Glomerular endothelial cell (primary cell): ENCODE data around the gene SIPA1L3. TPM values are rescaled to one million over a fixed set of nuclear protein-coding genes. Genes with fewer than 3 reads are reported as not detected.

Source experiments
- DNase-seq: peaks from one replicate; pipeline ENCODE4 v3.0.0-alpha.2; 2011; ENCODE audit warnings: low read depth, low spot score; ENCODE audit errors: extremely low read depth
- total RNA-seq: library from RNA; depleted of rRNA; stranded (reverse); fragments of >200 nt; gene quantifications from 2 replicates; pipeline ENCODE4 v1.2.3, GENCODE V29; 2015

The SIPA1L3 gene
- total RNA-seq, 1 donor from 2014 or later: 64.8 TPM

- DNase-seq: no peak
These were observed 186.1 kb downstream of the SIPA1L3 start for GRCh38 chr19:38093154-38093553.

GRCh38 chr19:38093587-38093986 is 186.6 kb downstream of the SIPA1L3 start:
- no peak for DNase-seq

DNA sequence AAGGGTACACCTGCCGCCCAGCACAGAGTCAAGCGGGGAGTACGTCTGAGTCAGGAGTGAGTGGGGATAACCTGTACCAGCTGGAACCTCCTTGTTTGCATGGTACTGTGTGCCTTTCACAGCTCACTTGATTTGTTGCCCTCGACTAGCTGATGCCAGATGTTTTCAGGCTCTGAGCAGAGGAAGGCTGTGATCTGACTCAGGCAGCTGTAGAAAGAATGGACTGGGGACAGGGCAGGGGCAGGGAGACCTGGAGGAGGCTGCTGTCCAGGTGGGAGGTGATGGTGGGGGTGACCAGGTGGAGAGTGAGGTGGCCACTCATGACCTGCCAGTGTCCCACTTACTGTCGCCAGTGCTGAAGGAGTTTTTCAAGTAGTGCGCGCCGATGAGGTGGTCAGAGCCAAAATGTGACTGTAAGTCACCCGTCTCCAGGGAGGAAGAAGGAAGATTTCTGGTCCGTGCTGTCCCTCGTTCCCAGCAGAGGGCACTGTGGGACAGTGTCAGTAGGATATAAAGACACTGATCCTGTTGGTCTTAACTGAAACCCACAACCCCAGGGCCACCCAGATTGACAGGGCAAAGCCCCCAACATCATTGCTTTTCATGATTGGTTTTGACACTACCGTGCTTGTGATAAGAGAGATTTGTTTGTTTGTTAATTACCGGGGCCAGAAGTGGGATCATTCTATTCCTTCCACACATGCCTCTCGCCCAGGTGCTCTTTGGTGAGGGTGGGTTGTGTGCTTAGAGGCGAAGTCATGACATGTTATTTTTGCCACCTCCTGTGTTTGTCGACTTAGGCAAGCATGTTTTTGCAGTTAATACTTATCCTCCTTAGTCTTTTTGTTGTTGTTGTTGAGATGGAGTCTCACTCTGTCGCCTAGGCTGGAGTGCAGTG is 188.7 kb downstream of the SIPA1L3 start:
- peak; percentile 25 for DNase-seq

- DNase-seq: no peak
These were observed 193.0 kb downstream of the SIPA1L3 start for GRCh38 chr19:38099966-38100365.

DNA sequence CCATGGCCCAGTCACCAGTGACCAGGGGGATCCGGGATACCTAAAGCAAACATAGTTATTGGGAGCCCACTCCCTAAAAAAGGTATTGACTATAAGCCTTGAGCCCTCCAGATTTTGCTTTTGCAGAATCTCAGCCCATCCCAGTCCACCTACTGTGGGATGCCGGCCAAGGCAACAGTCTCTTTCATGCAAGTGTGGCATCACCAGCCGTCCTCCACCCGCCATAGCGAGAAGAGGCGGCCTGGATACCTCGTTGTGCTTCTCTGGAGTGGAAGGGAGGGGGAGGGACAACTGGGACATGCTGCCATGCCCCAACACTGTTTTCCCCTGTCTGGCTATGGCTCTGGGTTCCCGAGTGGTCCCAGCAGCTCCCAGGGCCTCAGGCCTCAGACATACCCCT is 193.6 kb downstream of the SIPA1L3 start:
- DNase-seq: no peak

GRCh38 chr19:38101723-38102122 is 194.7 kb downstream of the SIPA1L3 start:
- no peak for DNase-seq

DNA sequence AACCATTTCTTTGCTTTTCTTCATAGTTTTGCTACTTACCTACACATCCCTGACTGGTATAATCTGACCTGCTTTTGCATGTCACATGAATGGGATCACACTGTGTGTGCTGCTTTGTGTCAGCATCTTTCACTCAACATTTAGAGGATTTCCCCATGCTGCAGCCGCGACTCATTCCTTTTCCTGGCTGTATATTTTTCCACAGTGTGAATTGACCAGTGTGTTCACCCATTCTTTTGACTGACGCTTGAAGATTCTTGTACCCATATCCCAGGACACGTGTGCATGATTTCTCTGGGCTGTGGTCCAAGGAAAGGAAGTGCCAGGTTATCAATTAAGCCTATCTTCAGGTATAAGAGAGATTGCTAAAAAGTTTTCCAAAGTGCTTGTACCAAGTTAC is 198.6 kb downstream of the SIPA1L3 start:
- no peak for DNase-seq

GRCh38 chr19:38107129-38107528 is 200.1 kb downstream of the SIPA1L3 start:
- no peak for DNase-seq

DNA sequence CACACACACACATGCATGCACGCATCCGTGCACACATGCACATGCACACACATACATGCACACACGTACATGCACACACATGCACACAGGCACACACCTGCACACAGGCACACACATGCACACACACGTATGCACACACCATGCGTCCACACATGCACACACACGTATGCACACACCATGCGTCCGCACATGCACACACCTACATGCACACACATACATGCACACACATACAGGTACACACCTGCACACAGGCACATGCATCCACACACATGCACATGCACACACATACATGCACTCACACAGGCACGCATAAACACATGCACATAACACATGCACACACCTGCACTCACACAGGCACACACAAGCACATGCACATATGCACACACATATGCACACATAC is 204.9 kb downstream of the SIPA1L3 start:
- no peak for DNase-seq

DNA sequence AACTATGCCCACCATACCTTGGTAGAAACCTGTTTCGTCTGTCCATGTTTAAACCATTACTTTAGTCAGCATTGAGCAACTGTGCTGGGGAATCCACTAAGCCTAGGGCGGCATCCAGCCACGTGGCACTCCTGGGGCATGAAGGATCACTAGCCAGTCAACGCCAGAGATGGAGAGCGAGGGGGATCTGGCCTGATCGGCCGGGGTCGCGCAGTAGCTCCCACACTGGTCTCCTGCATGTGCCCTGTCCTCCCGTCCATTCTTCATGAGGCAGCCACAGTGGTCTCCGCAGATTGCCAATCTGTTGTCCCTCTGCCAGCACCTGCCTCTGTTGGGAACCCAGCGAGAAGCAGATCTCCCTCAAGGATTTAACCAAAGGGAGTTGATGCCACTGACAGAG is 207.6 kb downstream of the SIPA1L3 start:
- no peak for DNase-seq

GRCh38 chr19:38115271-38115802 is 208.3 kb downstream of the SIPA1L3 start:
- no peak for DNase-seq

- DNase-seq: no peak
These were observed 211.2 kb downstream of the SIPA1L3 start for GRCh38 chr19:38118176-38118575.

DNA sequence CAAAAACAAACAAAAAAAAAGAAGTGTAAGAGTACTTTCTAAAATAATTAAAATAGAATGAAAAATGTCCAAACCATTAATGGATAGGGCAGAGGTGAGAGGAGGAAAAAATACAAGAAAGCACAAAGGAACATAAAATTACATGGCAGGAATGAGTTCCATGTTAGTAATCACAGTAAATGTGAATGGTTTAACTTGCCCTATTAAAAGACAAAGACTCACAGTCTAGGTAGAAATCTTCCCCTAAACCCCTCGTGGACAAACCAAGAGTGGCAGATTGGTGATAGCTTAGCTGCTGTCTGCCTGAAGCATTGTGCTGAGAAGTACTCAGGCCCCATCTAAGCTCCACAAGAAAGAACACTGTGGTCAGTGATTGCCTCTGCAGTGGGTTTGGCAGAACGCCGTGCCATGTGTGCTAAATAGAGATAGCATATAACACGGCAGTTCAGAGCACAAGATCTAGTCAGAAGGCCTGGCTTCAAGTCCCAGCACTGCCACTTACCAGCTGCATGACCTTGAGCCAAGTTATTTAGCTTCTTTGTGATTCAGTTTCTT is 213.5 kb downstream of the SIPA1L3 start:
- no peak for DNase-seq

- DNase-seq: no peak
These were observed 215.5 kb downstream of the SIPA1L3 start for GRCh38 chr19:38122402-38123093.

GRCh38 chr19:38125238-38125637 is 218.2 kb downstream of the SIPA1L3 start:
- DNase-seq: no peak

- DNase-seq: no peak
These were observed 223.4 kb downstream of the SIPA1L3 start for GRCh38 chr19:38130399-38130798.

DNA sequence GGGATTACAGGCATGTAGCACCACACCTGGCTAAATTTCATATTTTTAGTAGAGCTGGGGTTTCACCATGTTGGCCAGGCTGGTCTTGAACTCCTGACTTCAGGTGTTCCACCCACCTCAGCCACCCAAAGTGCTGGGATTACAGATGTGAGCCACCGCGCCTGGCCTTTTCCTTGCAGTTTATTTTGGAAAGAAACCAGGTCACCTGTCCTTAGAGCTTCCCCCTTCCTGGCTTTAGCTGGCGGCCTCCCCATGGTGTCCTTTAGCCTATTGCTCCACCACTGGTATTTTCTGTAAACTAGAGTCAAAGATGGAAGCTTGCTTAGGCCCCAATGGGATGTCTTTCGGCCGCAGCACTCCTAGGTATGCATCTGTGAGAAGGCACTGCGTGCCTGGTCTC is 225.8 kb downstream of the SIPA1L3 start:
- DNase-seq: no peak

DNA sequence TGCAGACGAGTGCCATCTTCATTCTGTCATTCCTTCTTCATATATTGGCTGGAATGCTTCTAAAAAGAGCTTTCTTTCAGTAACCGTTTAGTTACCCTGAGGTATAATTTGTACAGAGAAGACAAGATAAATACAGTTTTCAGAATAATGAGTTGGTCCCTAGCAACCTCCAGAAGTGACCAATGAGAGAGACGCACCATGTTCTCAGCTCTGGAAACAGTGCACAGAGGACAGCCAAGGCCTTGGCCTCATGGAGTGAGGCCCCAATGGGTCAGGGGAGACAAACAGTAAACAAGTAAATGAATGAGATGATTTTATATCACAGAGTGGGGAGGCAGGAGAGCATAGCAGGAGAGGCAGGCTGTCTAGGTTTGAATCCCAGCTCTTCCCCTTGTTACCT is 226.3 kb downstream of the SIPA1L3 start:
- DNase-seq: no peak

- DNase-seq: no peak
These were observed 227.6 kb downstream of the SIPA1L3 start for GRCh38 chr19:38134540-38135149.

- DNase-seq: no peak
These were observed 228.4 kb downstream of the SIPA1L3 start for GRCh38 chr19:38135150-38135998.
